Neural progenitor cell (in vitro differentiated cells): ENCODE data around the gene EIF5A2. TPM values are rescaled to one million over a fixed set of nuclear protein-coding genes. Genes with fewer than 3 reads are reported as not detected.

Experiments used
- DNase-seq: peaks from one replicate; pipeline ENCODE4 v3.0.0-alpha.2; 2016; ENCODE audit warnings: low spot score
- H2AFZ ChIP-seq: fragments of 200-600 bp; sonication (generic); replicated peaks from 2 replicates; pipeline ENCODE4 v1.6.1; 2016; ENCODE audit warnings: antibody characterized with exemption
- H3F3A ChIP-seq: fragments of 200-600 bp; sonication (generic); 2 replicates; pipeline ENCODE4 v1.6.1; 2016; ENCODE audit warnings: antibody characterized with exemption, low read depth
- H3K27ac ChIP-seq: fragments of 200-600 bp; sonication (generic); 2 replicates; pipeline ENCODE4 v1.5.1; 2016; ENCODE audit warnings: mild to moderate bottlenecking
- H3K27me3 ChIP-seq: fragments of 200-600 bp; sonication (generic); 2 replicates; pipeline ENCODE4 v1.6.1; 2016; ENCODE audit warnings: mild to moderate bottlenecking, moderate library complexity
- H3K36me3 ChIP-seq: fragments of 200-600 bp; sonication (generic); 2 replicates; pipeline ENCODE4 v1.5.1; 2016
- H3K4me1 ChIP-seq: fragments of 200-600 bp; sonication (generic); 2 replicates; pipeline ENCODE4 v1.6.1; 2016; ENCODE audit warnings: mixed run types
- H3K4me2 ChIP-seq: fragments of 200-600 bp; sonication (generic); 2 replicates; pipeline ENCODE4 v1.6.1; 2016
- H3K4me3 ChIP-seq: fragments of 200-600 bp; sonication (generic); 2 replicates; pipeline ENCODE4 v1.5.1; 2016
- H3K79me2 ChIP-seq: fragments of 200-600 bp; sonication (generic); 2 replicates; pipeline ENCODE4 v1.6.1; 2016; ENCODE audit warnings: low read depth
- H3K9ac ChIP-seq: fragments of 200-600 bp; sonication (generic); 2 replicates; pipeline ENCODE4 v1.6.1; 2016
- H3K9me3 ChIP-seq: fragments of 200-600 bp; sonication (generic); 2 replicates; pipeline ENCODE4 v1.5.1; 2016; ENCODE audit warnings: low read depth
- H4K20me1 ChIP-seq: fragments of 200-600 bp; sonication (generic); 2 replicates; pipeline ENCODE4 v1.6.1; 2016; ENCODE audit warnings: low read depth
- H3K27ac Mint-ChIP-seq: 3 replicates; pipeline ENCODE4 v1.8.0; 2021; ENCODE audit warnings: mixed read lengths
- H3K27me3 Mint-ChIP-seq: 2 replicates; pipeline ENCODE4 v1.8.0; 2022; ENCODE audit warnings: low read depth, mild to moderate bottlenecking, inconsistent platforms, moderate library complexity, mixed read lengths; ENCODE audit not compliant: insufficient read depth
- H3K36me3 Mint-ChIP-seq: 3 replicates; pipeline ENCODE4 v1.8.0; 2021; ENCODE audit warnings: mixed read lengths
- H3K4me1 Mint-ChIP-seq: 3 replicates; pipeline ENCODE4 v1.8.0; 2021; ENCODE audit warnings: mixed read lengths
- H3K4me3 Mint-ChIP-seq: 3 replicates; pipeline ENCODE4 v1.8.0; 2021; ENCODE audit warnings: mild to moderate bottlenecking, moderate library complexity, mixed read lengths
- H3K9me3 Mint-ChIP-seq: 3 replicates; pipeline ENCODE4 v1.8.0; 2020; ENCODE audit warnings: mixed read lengths
- CTCF ChIP-seq: fragments of 200-600 bp; sonication (generic); IDR thresholded peaks from 2 replicates; pipeline ENCODE4 v1.5.1; 2017; ENCODE audit warnings: antibody characterized with exemption, mild to moderate bottlenecking
- EZH2 ChIP-seq: fragments of 200-600 bp; sonication (generic); IDR thresholded peaks from 2 replicates; pipeline ENCODE4 v1.6.1; 2017; ENCODE audit warnings: antibody characterized with exemption, mild to moderate bottlenecking, moderate library complexity
- EZH2phosphoT487 ChIP-seq: fragments of 200-600 bp; sonication (generic); IDR thresholded peaks from 2 replicates; pipeline ENCODE4 v1.6.1; 2017; ENCODE audit warnings: antibody characterized with exemption
- total RNA-seq: library from RNA; depleted of rRNA; stranded (reverse); fragments of >200 nt; gene quantifications from 2 replicates; pipeline ENCODE4 v1.2.3, GENCODE V29; 2015; ENCODE audit warnings: low replicate concordance

The EIF5A2 gene
- total RNA-seq, 1 donor from 2014 or later = 6.6 TPM

GRCh38 chr3:170911051-170911450, 2.6 kb upstream of the EIF5A2 start:
- H3K79me2 ChIP-seq = no peaks in the 10 kb centered on the region
- peaks cover 8% of the 10 kb centered on the region for H3K4me1 ChIP-seq
- peaks cover 5% of the 10 kb centered on the region for H3K36me3 ChIP-seq
- H3K9ac ChIP-seq = no peak overlapping the region
- H3K27me3 ChIP-seq = peaks cover 19% of the 10 kb centered on the region
- H3K27ac ChIP-seq = no peak overlapping the region
- H3K9me3 ChIP-seq = no peaks in the 10 kb centered on the region
- peaks cover 8% of the 10 kb centered on the region for H3K27me3 Mint-ChIP-seq
- peaks cover 14% of the 10 kb centered on the region for H3K4me1 Mint-ChIP-seq
- H3K36me3 Mint-ChIP-seq = no peaks in the 10 kb centered on the region
- H2AFZ ChIP-seq = no peak overlapping the region
- H3K4me3 ChIP-seq = no peak overlapping the region
- no peak overlapping the region for H3K4me3 Mint-ChIP-seq
- H4K20me1 ChIP-seq = no peaks in the 10 kb centered on the region
- H3K27ac Mint-ChIP-seq = no peak overlapping the region
- H3K4me2 ChIP-seq = no peak overlapping the region
- TF ChIP-seq CTCF (no peak), EZH2phosphoT487 (no peak), EZH2 (no peak)
- H3K9me3 Mint-ChIP-seq = peaks cover 10% of the 10 kb centered on the region
- no peak for DNase-seq
- H3F3A ChIP-seq = peaks cover 19% of the 10 kb centered on the region

- Histone ChIP-seq H3K27ac (no peak overlapping the region), H3K36me3 (peaks cover 6% of the 10 kb centered on the region), H3K9ac (no peak overlapping the region), H3K4me1 (peaks cover 8% of the 10 kb centered on the region), H3K79me2 (no peaks in the 10 kb centered on the region), H4K20me1 (no peaks in the 10 kb centered on the region), H2AFZ (no peak overlapping the region), H3F3A (peaks cover 19% of the 10 kb centered on the region), H3K4me3 (no peak overlapping the region), H3K9me3 (no peaks in the 10 kb centered on the region), H3K4me2 (no peak overlapping the region), H3K27me3 (peaks cover 23% of the 10 kb centered on the region)
- Mint-ChIP-seq H3K27ac (no peak overlapping the region), H3K4me3 (no peak overlapping the region), H3K36me3 (no peaks in the 10 kb centered on the region), H3K4me1 (peaks cover 14% of the 10 kb centered on the region), H3K9me3 (peaks cover 10% of the 10 kb centered on the region), H3K27me3 (peaks cover 8% of the 10 kb centered on the region)
- no peak for DNase-seq
- TF ChIP-seq CTCF = no peak
- TF ChIP-seq EZH2phosphoT487 = no peak
- TF ChIP-seq EZH2 = no peak
These were observed 2.1 kb upstream of the EIF5A2 start for GRCh38 chr3:170910542-170910941.

- no peaks in the 10 kb centered on the region for H3K79me2 ChIP-seq
- no peak overlapping the region for H3K4me3 ChIP-seq
- Mint-ChIP-seq H3K27me3 (peaks cover 8% of the 10 kb centered on the region), H3K27ac (no peak overlapping the region), H3K4me3 (peak overlapping the region; percentile 93), H3K36me3 (no peaks in the 10 kb centered on the region), H3K4me1 (peaks cover 14% of the 10 kb centered on the region), H3K9me3 (peaks cover 10% of the 10 kb centered on the region)
- H3K27ac ChIP-seq = no peak overlapping the region
- H3K36me3 ChIP-seq = peaks cover 6% of the 10 kb centered on the region
- H3K4me2 ChIP-seq = no peak overlapping the region
- no peak for TF ChIP-seq EZH2
- TF ChIP-seq EZH2phosphoT487 = no peak
- TF ChIP-seq CTCF = no peak
- no peaks in the 10 kb centered on the region for H3K9me3 ChIP-seq
- peaks cover 19% of the 10 kb centered on the region for H3F3A ChIP-seq
- no peak for DNase-seq
- H3K9ac ChIP-seq = no peak overlapping the region
- peaks cover 23% of the 10 kb centered on the region for H3K27me3 ChIP-seq
- H3K4me1 ChIP-seq = peaks cover 8% of the 10 kb centered on the region
- no peak overlapping the region for H2AFZ ChIP-seq
- no peaks in the 10 kb centered on the region for H4K20me1 ChIP-seq
These were observed 879 bp upstream of the EIF5A2 start for GRCh38 chr3:170909129-170909903.
